Erythroblast (primary cell): ENCODE data around the gene ACIN1.

ENCODE experiments used
- GATA1 ChIP-seq: IDR thresholded peaks from 2 replicates; pipeline ENCODE4 v1.6.1; 2011; ENCODE audit warnings: low read depth, mild to moderate bottlenecking, control low read depth, low read length, moderate library complexity
- POLR2A ChIP-seq: IDR thresholded peaks from 2 replicates; pipeline ENCODE4 v1.6.1; 2011; ENCODE audit warnings: mild to moderate bottlenecking, low read length

- TF ChIP-seq POLR2A (no peak), GATA1 (no peak)
Observed at GRCh38 chr14:23117371-23118020, 22.6 kb upstream of the ACIN1 start.
